HL-60/S4 (cell line): ENCODE measurements around the gene ZDHHC13.

ENCODE experiments used
- in situ Hi-C: fragments of 300-500 bp; cut with MboI; formaldehyde crosslinking; loops from 2 replicates; pipeline ENCODE4 v1.14.3; 2022; ENCODE audit warnings: low sequenced_read_pairs

Gene ZDHHC13

GRCh38 chr11:19116971-19117759 is at the start of gene ZDHHC13:
Gene ZDHHC13 (plus strand): TSS chr11:19117168. CDS start chr11:19117250, 82 bp downstream.
- in situ Hi-C loops = no loop called here

GRCh38 chr11:19071255-19071654 is 45.7 kb upstream of the ZDHHC13 start:
- in situ Hi-C loops = loop anchor here (25.0 kb wide), 1 partner anchor 491 kb away; no protein-coding TSS in a partner anchor

GRCh38 chr11:19072464-19072863 is 44.5 kb upstream of the ZDHHC13 start:
- in situ Hi-C loops = loop anchor here (25.0 kb wide), 1 partner anchor 490 kb away; no protein-coding TSS in a partner anchor

- in situ Hi-C loops = loop anchor here (25.0 kb wide), 1 partner anchor 489 kb away; no protein-coding TSS in a partner anchor
These were observed 43.2 kb upstream of the ZDHHC13 start for GRCh38 chr11:19073454-19074415.

GRCh38 chr11:19075636-19076035 is 41.3 kb upstream of the ZDHHC13 start:
- in situ Hi-C loops = no loop called here

GRCh38 chr11:19076744-19077589 is 40.0 kb upstream of the ZDHHC13 start:
- in situ Hi-C loops = no loop called here

GRCh38 chr11:19077965-19078364 is 39.0 kb upstream of the ZDHHC13 start:
- in situ Hi-C loops = no loop called here

GRCh38 chr11:19079643-19080440 is 37.1 kb upstream of the ZDHHC13 start:
- in situ Hi-C loops = no loop called here

- in situ Hi-C loops = no loop called here
These were observed 36.4 kb upstream of the ZDHHC13 start for GRCh38 chr11:19080579-19080993.

- in situ Hi-C loops = no loop called here
These were observed 33.8 kb upstream of the ZDHHC13 start for GRCh38 chr11:19083166-19083565.

- in situ Hi-C loops = no loop called here
These were observed 32.2 kb upstream of the ZDHHC13 start for GRCh38 chr11:19084661-19085315.

- in situ Hi-C loops = no loop called here
These were observed 29.3 kb upstream of the ZDHHC13 start for GRCh38 chr11:19087658-19088057.

GRCh38 chr11:19088791-19089190 is 28.2 kb upstream of the ZDHHC13 start:
- in situ Hi-C loops = no loop called here

- in situ Hi-C loops = no loop called here
These were observed 27.5 kb upstream of the ZDHHC13 start for GRCh38 chr11:19089421-19089820.

- in situ Hi-C loops = no loop called here
These were observed 25.6 kb upstream of the ZDHHC13 start for GRCh38 chr11:19091366-19091765.

GRCh38 chr11:19092342-19092741 is 24.6 kb upstream of the ZDHHC13 start:
- in situ Hi-C loops = no loop called here

- in situ Hi-C loops = no loop called here
These were observed 24.1 kb upstream of the ZDHHC13 start for GRCh38 chr11:19092850-19093249.

GRCh38 chr11:19093976-19094375 is 23.0 kb upstream of the ZDHHC13 start:
- in situ Hi-C loops = no loop called here

- in situ Hi-C loops = no loop called here
These were observed 22.1 kb upstream of the ZDHHC13 start for GRCh38 chr11:19094859-19095258.
